Esophagus squamous epithelium (tissue), 4 donors: ENCODE measurements around the gene ACTR3.

Experiments used
- POLR2A ChIP-seq, 4 donors: fragments of 450-650 bp; IDR thresholded peaks; one replicate each; pipeline ENCODE4 v1.6.1; 2017; ENCODE audit warnings: antibody characterized with exemption in 4 of 4, mild to moderate bottlenecking in 4 of 4, moderate library complexity in 3 of 4
- TF ChIP-seq, protein P1 (sequence below), 6 experiments: fragments of 450-650 bp in 4 of 6; fragments of 200-600 bp in 2 of 6; sonication (generic) in 2 of 6; IDR thresholded peaks; one replicate each; pipeline ENCODE4 v1.5.1; 2016 to 2019; ENCODE audit warnings: antibody characterized with exemption in 6 of 6, mild to moderate bottlenecking in 4 of 6, moderate library complexity in 4 of 6

DNA sequence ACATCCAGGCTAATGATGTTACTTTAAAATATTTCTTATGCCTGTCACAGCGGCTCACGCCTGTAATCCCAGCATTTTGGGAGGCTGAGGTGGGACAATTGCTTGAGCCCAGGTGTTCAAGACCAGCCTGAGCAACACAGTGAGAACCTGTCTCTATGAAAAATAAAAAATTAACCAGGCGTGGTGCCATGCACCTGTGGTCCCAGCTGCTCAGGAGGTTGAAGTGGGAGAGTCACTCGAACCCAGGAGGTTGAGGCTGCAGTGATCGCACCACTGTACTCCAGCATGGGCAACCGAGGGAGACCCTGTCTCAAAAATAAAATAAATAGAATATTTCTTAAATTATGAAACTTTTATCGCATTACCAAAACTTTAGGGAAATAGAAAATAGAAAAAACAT lies 28.1 kb upstream of the ACTR3 start:
- TF ChIP-seq POLR2A (IDR thresholded peaks at IDR 0.05), result no peak
- TF ChIP-seq, protein P1, sequence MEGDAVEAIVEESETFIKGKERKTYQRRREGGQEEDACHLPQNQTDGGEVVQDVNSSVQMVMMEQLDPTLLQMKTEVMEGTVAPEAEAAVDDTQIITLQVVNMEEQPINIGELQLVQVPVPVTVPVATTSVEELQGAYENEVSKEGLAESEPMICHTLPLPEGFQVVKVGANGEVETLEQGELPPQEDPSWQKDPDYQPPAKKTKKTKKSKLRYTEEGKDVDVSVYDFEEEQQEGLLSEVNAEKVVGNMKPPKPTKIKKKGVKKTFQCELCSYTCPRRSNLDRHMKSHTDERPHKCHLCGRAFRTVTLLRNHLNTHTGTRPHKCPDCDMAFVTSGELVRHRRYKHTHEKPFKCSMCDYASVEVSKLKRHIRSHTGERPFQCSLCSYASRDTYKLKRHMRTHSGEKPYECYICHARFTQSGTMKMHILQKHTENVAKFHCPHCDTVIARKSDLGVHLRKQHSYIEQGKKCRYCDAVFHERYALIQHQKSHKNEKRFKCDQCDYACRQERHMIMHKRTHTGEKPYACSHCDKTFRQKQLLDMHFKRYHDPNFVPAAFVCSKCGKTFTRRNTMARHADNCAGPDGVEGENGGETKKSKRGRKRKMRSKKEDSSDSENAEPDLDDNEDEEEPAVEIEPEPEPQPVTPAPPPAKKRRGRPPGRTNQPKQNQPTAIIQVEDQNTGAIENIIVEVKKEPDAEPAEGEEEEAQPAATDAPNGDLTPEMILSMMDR (IDR thresholded peaks at IDR 0.05), result no peak
